Thyroid gland (tissue), 4 donors: Measurements from ENCODE around the gene ARHGAP24.

ENCODE experiments used
- CTCF ChIP-seq, 6 experiments: fragments of 200-600 bp in 3 of 6; fragments of 450-650 bp in 3 of 6; sonication (generic) in 3 of 6; IDR thresholded peaks; one replicate each; pipeline ENCODE4 v1.5.1; 2016 to 2019; ENCODE audit warnings: antibody characterized with exemption in 6 of 6, mild to moderate bottlenecking in 2 of 6, inconsistent platforms in 1 of 6, moderate library complexity in 1 of 6
- POLR2A ChIP-seq, 2 donors: fragments of 450-650 bp; IDR thresholded peaks; one replicate each; pipeline ENCODE4 v1.6.1; 2017; ENCODE audit warnings: antibody characterized with exemption in 2 of 2, mild to moderate bottlenecking in 2 of 2, moderate library complexity in 1 of 2

GRCh38 chr4:85740431-85740861 lies 265.5 kb downstream of the ARHGAP24 start:
- TF ChIP-seq CTCF (IDR thresholded peaks at IDR 0.05) = no peak
- TF ChIP-seq POLR2A (IDR thresholded peaks at IDR 0.05) = no peak
